Renal cortical epithelial cell (primary cell): Measurements from ENCODE around the gene SUOX. TPM values are rescaled to one million over a fixed set of nuclear protein-coding genes. Genes with fewer than 3 reads are reported as not detected.
"Not testable (repeated sequence)": the region's sequence is repeated elsewhere in the genome, so short reads cannot be mapped to it uniquely, and the experiment has no call there.

Source experiments
- DNase-seq: peaks from one replicate; pipeline ENCODE4 v3.0.0-alpha.2; 2011; ENCODE audit warnings: low read depth
- total RNA-seq: library from RNA; depleted of rRNA; stranded (reverse); fragments of >200 nt; gene quantifications from 2 replicates; pipeline ENCODE4 v1.2.3, GENCODE V29; 2014

SUOX gene
- total RNA-seq, 1 donor from 2014 or later = 17.2 TPM

- DNase-seq = no peak
Observed at GRCh38 chr12:56020423-56021184, 23.5 kb downstream of the SUOX start, which contains the start of gene IKZF4. Gene IKZF4, plus strand, starts transcription at chr12:56021043. Its CDS starts 451 bp downstream, at chr12:56021494.

- no peak for DNase-seq
Observed at GRCh38 chr12:56021889-56022497, 24.9 kb downstream of the SUOX start.

- DNase-seq = no peak
Observed at GRCh38 chr12:56028511-56029165, 31.6 kb downstream of the SUOX start.

GRCh38 chr12:56029166-56029519 is 32.1 kb downstream of the SUOX start:
- no peak for DNase-seq

- peak; percentile 51 for DNase-seq
Observed at GRCh38 chr12:56029666-56030293, 32.7 kb downstream of the SUOX start.

GRCh38 chr12:56031987-56032386 is 34.9 kb downstream of the SUOX start:
- no peak for DNase-seq

- DNase-seq = no peak
Observed at GRCh38 chr12:56034586-56035332, 37.7 kb downstream of the SUOX start.

GRCh38 chr12:56037161-56037560 is 40.1 kb downstream of the SUOX start:
- no peak for DNase-seq

- DNase-seq = no peak
Observed at GRCh38 chr12:56038022-56038655, 41.1 kb downstream of the SUOX start.

GRCh38 chr12:56040151-56040550 is 43.1 kb downstream of the SUOX start:
- no peak for DNase-seq

- no peak for DNase-seq
Observed at GRCh38 chr12:56040963-56041551, 44.0 kb downstream of the SUOX start.

GRCh38 chr12:56041552-56042429 is 44.7 kb downstream of the SUOX start, which contains the start of gene RPS26:
Gene RPS26, plus strand, starts transcription at chr12:56041918. Its CDS starts 249 bp downstream, at chr12:56042167.
- peak; percentile 98 for DNase-seq

- not testable (repeated sequence) for DNase-seq
Observed at GRCh38 chr12:56042430-56042813, 45.3 kb downstream of the SUOX start.

GRCh38 chr12:56042843-56043242 is 45.8 kb downstream of the SUOX start:
- no peak for DNase-seq

- DNase-seq = no peak
Observed at GRCh38 chr12:56046027-56046780, 49.1 kb downstream of the SUOX start.

GRCh38 chr12:56053407-56053893 is 56.4 kb downstream of the SUOX start:
- DNase-seq = no peak
